A549 (cell line): Measurements from ENCODE around the gene MROH2A. TPM values are rescaled to one million over a fixed set of nuclear protein-coding genes. Genes with fewer than 3 reads are reported as not detected.

Source experiments
- ATAC-seq, 2 experiments: fragments of 200-7000 bp in 1 of 2; fragments of >200 bp in 1 of 2; cut with Nextera tagmentation in 1 of 2; cut with Tn5 transposase in 1 of 2; 3 replicates each; pipeline versions ENCODE4 v1.8.0 to v1.9.1; 2018 to 2020; ENCODE audit warnings: mild to moderate bottlenecking in 1 of 2, moderate library complexity in 1 of 2
- CTCF ChIA-PET: fragments of 300-600 bp; sonication (Branson Sonifier 250); formaldehyde crosslinking; extraction: SDS; loops from one replicate; lab custom pipeline; 2021; ENCODE audit warnings: antibody characterized with exemption, inconsistent platforms; lab: Yijun Ruan, JAX
- POLR2A ChIA-PET: fragments of 350-600 bp; formaldehyde crosslinking; extraction: SDS; loops from one replicate; lab custom pipeline; 2021; ENCODE audit warnings: antibody characterized with exemption, inconsistent platforms; lab: Yijun Ruan, JAX
- DNase-seq, 2 experiments: peaks; one replicate each; pipeline versions ENCODE4 v3.0.0 to v3.0.0-alpha.2; 2011 to 2016; ENCODE audit warnings: low read depth in 1 of 2, low spot score in 1 of 2
- FAIRE-seq: peaks from 2 replicates; lab custom pipeline; 2011; peaks lifted over from hg19 to GRCh38; lab: Jason Lieb, UNC
- H3K27ac ChIP-seq, 2 experiments: fragments of >200 bp; sonication (Bioruptor Twin); formaldehyde crosslinking; 3 replicates each; pipeline ENCODE4 v1.5.1; 2016 to 2017
- H3K4me1 ChIP-seq: fragments of >200 bp; sonication (Bioruptor Twin); formaldehyde crosslinking; 3 replicates; pipeline ENCODE4 v1.6.1; 2016
- H3K4me2 ChIP-seq: fragments of >200 bp; sonication (Bioruptor Twin); formaldehyde crosslinking; 3 replicates; pipeline ENCODE4 v1.6.1; 2016
- H3K4me3 ChIP-seq: fragments of >200 bp; sonication (Bioruptor Twin); formaldehyde crosslinking; 3 replicates; pipeline ENCODE4 v1.5.1; 2016
- H3K9me3 ChIP-seq: fragments of >200 bp; sonication (Bioruptor Twin); formaldehyde crosslinking; 3 replicates; pipeline ENCODE4 v1.6.1; 2016
- CHD2 ChIP-seq: fragments of 150-350 bp; IDR thresholded peaks from 2 replicates; pipeline ENCODE4 v1.6.1; 2014; ENCODE audit warnings: low read length; ENCODE audit not compliant: partially characterized antibody
- EHMT2 ChIP-seq: fragments of 200-600 bp; sonication (generic); IDR thresholded peaks from 2 replicates; pipeline ENCODE4 v1.6.1; 2016; ENCODE audit warnings: antibody characterized with exemption, low read depth, mild to moderate bottlenecking, moderate library complexity
- EP300 ChIP-seq, 2 experiments: fragments of >200 bp; sonication (Bioruptor Twin); formaldehyde crosslinking; IDR thresholded peaks; 2 replicates in 1 of 2; 3 replicates in 1 of 2; pipeline ENCODE4 v1.6.1; 2016 to 2017
- FOSL2 ChIP-seq, 2 experiments: fragments of 450-650 bp in 1 of 2; fragments of >200 bp in 1 of 2; sonication (Bioruptor Twin) in 1 of 2; formaldehyde crosslinking; IDR thresholded peaks; 2 replicates each; pipeline versions ENCODE4 v1.5.0 to v1.6.1; 2016 to 2020; ENCODE audit warnings: mild to moderate bottlenecking in 1 of 2, moderate library complexity in 1 of 2
- HEYL ChIP-seq: fragments of 250-450 bp; sonication (Bioruptor Pico); IDR thresholded peaks from 2 replicates; pipeline ENCODE4 v1.8.0; 2021; ENCODE audit warnings: mild to moderate bottlenecking, moderate library complexity
- HOXA7 ChIP-seq: fragments of 250-450 bp; sonication (Bioruptor Pico); IDR thresholded peaks from 2 replicates; pipeline ENCODE4 v1.5.0; 2020; ENCODE audit warnings: mild to moderate bottlenecking, moderate library complexity
- HOXB13 ChIP-seq: fragments of 250-450 bp; sonication (Bioruptor Pico); IDR thresholded peaks from 2 replicates; pipeline ENCODE4 v1.5.0; 2020; ENCODE audit warnings: low read depth, mild to moderate bottlenecking, moderate library complexity
- KDM1A ChIP-seq: fragments of 200-600 bp; sonication (generic); IDR thresholded peaks from 2 replicates; pipeline ENCODE4 v1.6.1; 2016; ENCODE audit warnings: low read depth, mild to moderate bottlenecking
- KDM5A ChIP-seq: fragments of 200-600 bp; sonication (generic); IDR thresholded peaks from 2 replicates; pipeline ENCODE4 v1.6.1; 2016; ENCODE audit warnings: antibody characterized with exemption, mild to moderate bottlenecking
- MAFK ChIP-seq: fragments of 450-650 bp; IDR thresholded peaks from 2 replicates; pipeline ENCODE4 v1.6.1; 2014; ENCODE audit not compliant: partially characterized antibody
- MAZ ChIP-seq: fragments of 150-350 bp; IDR thresholded peaks from 2 replicates; pipeline ENCODE4 v1.6.1; 2014; ENCODE audit warnings: antibody characterized with exemption, low read depth, low read length, borderline replicate concordance
- MYC ChIP-seq: IDR thresholded peaks from 2 replicates; pipeline ENCODE4 v1.6.1; 2012; ENCODE audit warnings: mild to moderate bottlenecking, inconsistent platforms, low read length, improper control_type of control experiment, borderline replicate concordance
- NFE2L2 ChIP-seq: fragments of 150-350 bp; conservative IDR thresholded peaks from 2 replicates; pipeline ENCODE4 v1.6.1; 2014; ENCODE audit warnings: low read length
- NR3C1 ChIP-seq: fragments of >200 bp; sonication (Bioruptor Twin); formaldehyde crosslinking; IDR thresholded peaks from 3 replicates; pipeline ENCODE4 v1.6.1; 2017
- PHF8 ChIP-seq: fragments of 200-600 bp; sonication (generic); IDR thresholded peaks from 2 replicates; pipeline ENCODE4 v1.6.1; 2016; ENCODE audit warnings: low read depth, mild to moderate bottlenecking, antibody characterized with exemption, moderate library complexity, borderline replicate concordance
- POLR2AphosphoS2 ChIP-seq: conservative IDR thresholded peaks from 2 replicates; pipeline ENCODE4 v1.6.1; 2012; ENCODE audit warnings: low read length, improper control_type of control experiment, inconsistent platforms
- SMC3 ChIP-seq: fragments of >200 bp; sonication (Bioruptor Twin); formaldehyde crosslinking; IDR thresholded peaks from 3 replicates; pipeline ENCODE4 v1.6.1; 2018; ENCODE audit warnings: inconsistent platforms
- SREBF2 ChIP-seq: fragments of 450-650 bp; IDR thresholded peaks from 2 replicates; pipeline ENCODE4 v1.6.1; 2014; ENCODE audit warnings: mild to moderate bottlenecking, moderate library complexity
- WGBS: methylation state at CpG from one replicate; pipeline ENCODE4 v1.1.6; 2017; ENCODE audit errors: missing lambda C conversion rate; 5-methylcytosine and 5-hydroxymethylcytosine counted together
- polyA plus RNA-seq, 4 experiments: library from polyadenylated mRNA; depleted of rRNA in 3 of 4; stranded (reverse); fragments of >200 nt; fragmentation: RNase III in 1 of 4; extraction: RNeasy Plus Mini Kit Qiagen cat#74134 plus additional on column Dnase treatment in 1 of 4; gene quantifications; 2 replicates in 3 of 4; 3 replicates in 1 of 4; pipeline ENCODE4 v1.2.3, GENCODE V29; 2011 to 2017
- TF ChIP-seq, protein P1 (sequence below): IDR thresholded peaks from 2 replicates; pipeline ENCODE4 v1.6.1; 2012
- TF ChIP-seq, protein P2 (sequence below): IDR thresholded peaks from 2 replicates; pipeline ENCODE4 v1.6.1; 2012
- TF ChIP-seq, protein P3 (sequence below): fragments of 250-450 bp; sonication (Bioruptor Pico); IDR thresholded peaks from 2 replicates; pipeline ENCODE4 v1.5.0; 2021; ENCODE audit warnings: mild to moderate bottlenecking, moderate library complexity, borderline replicate concordance
- TF ChIP-seq, protein P4 (sequence below): fragments of 200-600 bp; sonication (generic); IDR thresholded peaks from 2 replicates; pipeline ENCODE4 v1.6.1; 2016; ENCODE audit warnings: antibody characterized with exemption, mild to moderate bottlenecking, moderate library complexity
- TF ChIP-seq, protein P5 (sequence below): fragments of >200 bp; sonication (Bioruptor Twin); formaldehyde crosslinking; IDR thresholded peaks from 2 replicates; pipeline ENCODE4 v1.6.1; 2016
- TF ChIP-seq, protein P6 (sequence below): fragments of 450-650 bp; IDR thresholded peaks from 2 replicates; pipeline ENCODE4 v1.6.1; 2014; ENCODE audit warnings: antibody characterized with exemption

MROH2A gene
- polyA plus RNA-seq, 2 of the 4 experiments (the other 2 are of a cell fraction): 0.10 to 0.63 TPM

DNA sequence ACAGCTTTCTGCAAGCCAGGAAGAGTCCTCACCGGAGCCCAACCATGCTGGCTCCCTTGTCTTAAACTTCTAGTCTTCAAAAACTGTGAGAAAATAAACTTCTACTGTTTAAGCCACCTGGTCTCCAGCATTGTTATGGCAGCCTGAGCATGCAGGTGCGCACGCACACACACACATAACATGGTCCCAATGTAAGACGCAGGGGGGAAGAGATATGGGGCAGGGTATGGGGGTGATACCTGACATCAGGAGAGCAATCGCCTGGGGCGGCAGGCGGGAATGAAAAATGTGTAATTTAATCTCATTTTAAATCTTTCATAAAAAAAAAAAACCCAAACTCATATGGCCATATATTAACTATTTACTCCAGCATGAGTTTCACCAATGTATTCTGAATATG lies 58.2 kb downstream of the MROH2A start:
- H3K4me2 ChIP-seq: no peak overlapping the region
- POLR2A ChIA-PET: no interaction called here
- 96% methylated on average over 7 of the region's 7 CpGs for WGBS
- ATAC-seq (no peak), DNase-seq (no peak)
- peak overlapping the region; percentile 91 to 93 for H3K27ac ChIP-seq
- H3K9me3 ChIP-seq: no peaks in the 10 kb centered on the region
- H3K4me3 ChIP-seq: no peak overlapping the region
- H3K4me1 ChIP-seq: peaks cover 92% of the 10 kb centered on the region
- TF ChIP-seq POLR2AphosphoS2: no peak
- TF ChIP-seq, protein P1, sequence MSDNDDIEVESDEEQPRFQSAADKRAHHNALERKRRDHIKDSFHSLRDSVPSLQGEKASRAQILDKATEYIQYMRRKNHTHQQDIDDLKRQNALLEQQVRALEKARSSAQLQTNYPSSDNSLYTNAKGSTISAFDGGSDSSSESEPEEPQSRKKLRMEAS: 0 out of 2 replicates have a peak, but pooled peaks have one; percentile 15
- TF ChIP-seq, all 56 proteins: peak for 1
- no peak for FAIRE-seq
- CTCF ChIA-PET: interaction anchor here (1.7 kb wide), 1 partner anchor 13 kb away, joined by 4 read pairs; no protein-coding TSS in a partner anchor

DNA sequence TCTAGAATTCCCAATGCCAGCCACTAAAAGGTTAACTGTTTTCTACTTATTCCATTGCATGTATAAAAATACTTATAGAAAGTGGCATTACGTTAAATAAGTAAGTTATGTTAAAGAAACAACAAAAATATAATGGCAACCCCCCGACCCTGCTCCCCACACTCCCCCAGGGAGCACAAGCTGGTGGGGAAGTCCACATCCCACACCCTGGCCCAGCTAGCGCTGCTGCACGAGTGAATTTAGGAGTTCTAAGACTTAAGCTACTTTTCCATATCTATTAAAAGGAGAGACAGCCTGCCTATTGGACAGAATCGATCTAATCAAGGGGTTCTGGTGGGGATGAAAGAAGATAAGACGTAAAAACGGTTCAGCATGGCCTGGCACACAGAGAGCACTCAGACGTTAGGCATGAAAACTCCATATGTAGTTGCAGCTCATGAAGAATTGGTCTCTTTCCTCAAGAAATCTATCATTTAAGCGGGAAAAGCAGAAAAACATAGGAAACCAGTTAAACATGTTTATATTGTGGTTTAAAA lies 59.6 kb downstream of the MROH2A start:
- no peak overlapping the region for H3K4me3 ChIP-seq
- ChIA-PET CTCF (interaction anchor here (0.6 to 3.0 kb wide), 3 partner anchors 12 to 389 kb away, joined by 3 to 20 read pairs (median 4); no protein-coding TSS in a partner anchor), POLR2A (no interaction called here)

DNA sequence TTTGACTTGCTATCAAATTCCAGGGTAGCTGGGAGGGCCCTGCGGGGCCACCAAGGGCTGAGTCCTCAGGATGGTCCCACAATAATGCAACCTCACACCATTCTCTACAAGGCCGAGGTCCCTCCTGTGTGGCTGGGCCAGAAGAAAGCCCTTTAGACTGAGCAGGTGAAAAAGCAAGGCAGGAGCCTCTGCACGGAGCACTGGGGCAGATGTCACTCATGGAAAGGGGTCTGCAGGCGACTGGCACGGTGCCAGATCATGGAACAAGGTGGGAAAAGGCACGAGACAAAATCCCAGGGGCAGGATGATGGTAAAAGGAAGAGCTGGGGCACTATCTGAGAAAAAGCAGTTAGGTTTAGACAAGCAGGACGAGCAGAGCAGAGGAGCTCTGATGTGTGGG lies 60.1 kb downstream of the MROH2A start:
- DNase-seq: no peak
- peaks cover 91% of the 10 kb centered on the region for H3K4me1 ChIP-seq
- peak overlapping the region; percentile 58 to 91 for H3K27ac ChIP-seq
- CTCF ChIA-PET: interaction anchor here (0.6 to 3.0 kb wide), 3 partner anchors 12 to 390 kb away, joined by 3 to 20 read pairs (median 4); no protein-coding TSS in a partner anchor
- H3K9me3 ChIP-seq: no peaks in the 10 kb centered on the region
- POLR2A ChIA-PET: no interaction called here
- H3K4me3 ChIP-seq: no peak overlapping the region
- peak overlapping the region; percentile 34 for H3K4me2 ChIP-seq
- WGBS: 45% methylated on average over 7 of the region's 7 CpGs
- TF ChIP-seq SREBF2 (no peak), HOXB13 (no peak), NFE2L2 (no peak), SMC3 (no peak), MAFK (no peak), EHMT2 (no peak), POLR2AphosphoS2 (no peak), CHD2 (no peak), NR3C1 (no peak), KDM5A (no peak), PHF8 (no peak), HEYL (CRISPR knock-in tag) (no peak), FOSL2 (IDR thresholded peaks at IDR 0.05) (no peak), FOSL2 (CRISPR knock-in tag; IDR thresholded peaks at IDR 0.05) (no peak), HOXA7 (no peak), EP300 (IDR thresholded peaks at IDR 0.05) (no peak)
- TF ChIP-seq, protein P2, sequence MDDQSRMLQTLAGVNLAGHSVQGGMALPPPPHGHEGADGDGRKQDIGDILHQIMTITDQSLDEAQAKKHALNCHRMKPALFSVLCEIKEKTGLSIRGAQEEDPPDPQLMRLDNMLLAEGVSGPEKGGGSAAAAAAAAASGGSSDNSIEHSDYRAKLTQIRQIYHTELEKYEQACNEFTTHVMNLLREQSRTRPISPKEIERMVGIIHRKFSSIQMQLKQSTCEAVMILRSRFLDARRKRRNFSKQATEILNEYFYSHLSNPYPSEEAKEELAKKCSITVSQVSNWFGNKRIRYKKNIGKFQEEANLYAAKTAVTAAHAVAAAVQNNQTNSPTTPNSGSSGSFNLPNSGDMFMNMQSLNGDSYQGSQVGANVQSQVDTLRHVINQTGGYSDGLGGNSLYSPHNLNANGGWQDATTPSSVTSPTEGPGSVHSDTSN: no peak
- TF ChIP-seq, protein P3, sequence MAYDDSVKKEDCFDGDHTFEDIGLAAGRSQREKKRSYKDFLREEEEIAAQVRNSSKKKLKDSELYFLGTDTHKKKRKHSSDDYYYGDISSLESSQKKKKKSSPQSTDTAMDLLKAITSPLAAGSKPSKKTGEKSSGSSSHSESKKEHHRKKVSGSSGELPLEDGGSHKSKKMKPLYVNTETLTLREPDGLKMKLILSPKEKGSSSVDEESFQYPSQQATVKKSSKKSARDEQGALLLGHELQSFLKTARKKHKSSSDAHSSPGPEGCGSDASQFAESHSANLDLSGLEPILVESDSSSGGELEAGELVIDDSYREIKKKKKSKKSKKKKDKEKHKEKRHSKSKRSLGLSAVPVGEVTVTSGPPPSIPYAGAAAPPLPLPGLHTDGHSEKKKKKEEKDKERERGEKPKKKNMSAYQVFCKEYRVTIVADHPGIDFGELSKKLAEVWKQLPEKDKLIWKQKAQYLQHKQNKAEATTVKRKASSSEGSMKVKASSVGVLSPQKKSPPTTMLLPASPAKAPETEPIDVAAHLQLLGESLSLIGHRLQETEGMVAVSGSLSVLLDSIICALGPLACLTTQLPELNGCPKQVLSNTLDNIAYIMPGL (CRISPR knock-in tag): no peak
- TF ChIP-seq, all 56 proteins: peak for 0
- ATAC-seq (no peak), FAIRE-seq (no peak)

More for the DNA sequence above, 59.6 kb downstream of the MROH2A start:
- TF ChIP-seq MAZ (no peak), NFE2L2 (no peak), NR3C1 (no peak), CHD2 (no peak), KDM1A (no peak), MYC (no peak)
- TF ChIP-seq, protein P4, sequence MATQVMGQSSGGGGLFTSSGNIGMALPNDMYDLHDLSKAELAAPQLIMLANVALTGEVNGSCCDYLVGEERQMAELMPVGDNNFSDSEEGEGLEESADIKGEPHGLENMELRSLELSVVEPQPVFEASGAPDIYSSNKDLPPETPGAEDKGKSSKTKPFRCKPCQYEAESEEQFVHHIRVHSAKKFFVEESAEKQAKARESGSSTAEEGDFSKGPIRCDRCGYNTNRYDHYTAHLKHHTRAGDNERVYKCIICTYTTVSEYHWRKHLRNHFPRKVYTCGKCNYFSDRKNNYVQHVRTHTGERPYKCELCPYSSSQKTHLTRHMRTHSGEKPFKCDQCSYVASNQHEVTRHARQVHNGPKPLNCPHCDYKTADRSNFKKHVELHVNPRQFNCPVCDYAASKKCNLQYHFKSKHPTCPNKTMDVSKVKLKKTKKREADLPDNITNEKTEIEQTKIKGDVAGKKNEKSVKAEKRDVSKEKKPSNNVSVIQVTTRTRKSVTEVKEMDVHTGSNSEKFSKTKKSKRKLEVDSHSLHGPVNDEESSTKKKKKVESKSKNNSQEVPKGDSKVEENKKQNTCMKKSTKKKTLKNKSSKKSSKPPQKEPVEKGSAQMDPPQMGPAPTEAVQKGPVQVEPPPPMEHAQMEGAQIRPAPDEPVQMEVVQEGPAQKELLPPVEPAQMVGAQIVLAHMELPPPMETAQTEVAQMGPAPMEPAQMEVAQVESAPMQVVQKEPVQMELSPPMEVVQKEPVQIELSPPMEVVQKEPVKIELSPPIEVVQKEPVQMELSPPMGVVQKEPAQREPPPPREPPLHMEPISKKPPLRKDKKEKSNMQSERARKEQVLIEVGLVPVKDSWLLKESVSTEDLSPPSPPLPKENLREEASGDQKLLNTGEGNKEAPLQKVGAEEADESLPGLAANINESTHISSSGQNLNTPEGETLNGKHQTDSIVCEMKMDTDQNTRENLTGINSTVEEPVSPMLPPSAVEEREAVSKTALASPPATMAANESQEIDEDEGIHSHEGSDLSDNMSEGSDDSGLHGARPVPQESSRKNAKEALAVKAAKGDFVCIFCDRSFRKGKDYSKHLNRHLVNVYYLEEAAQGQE: no peak
- TF ChIP-seq, protein P5, sequence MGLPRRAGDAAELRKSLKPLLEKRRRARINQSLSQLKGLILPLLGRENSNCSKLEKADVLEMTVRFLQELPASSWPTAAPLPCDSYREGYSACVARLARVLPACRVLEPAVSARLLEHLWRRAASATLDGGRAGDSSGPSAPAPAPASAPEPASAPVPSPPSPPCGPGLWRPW: no peak
- TF ChIP-seq, protein P6, sequence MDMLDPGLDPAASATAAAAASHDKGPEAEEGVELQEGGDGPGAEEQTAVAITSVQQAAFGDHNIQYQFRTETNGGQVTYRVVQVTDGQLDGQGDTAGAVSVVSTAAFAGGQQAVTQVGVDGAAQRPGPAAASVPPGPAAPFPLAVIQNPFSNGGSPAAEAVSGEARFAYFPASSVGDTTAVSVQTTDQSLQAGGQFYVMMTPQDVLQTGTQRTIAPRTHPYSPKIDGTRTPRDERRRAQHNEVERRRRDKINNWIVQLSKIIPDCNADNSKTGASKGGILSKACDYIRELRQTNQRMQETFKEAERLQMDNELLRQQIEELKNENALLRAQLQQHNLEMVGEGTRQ: no peak
- no peaks in the 10 kb centered on the region for H3K9me3 ChIP-seq
- H3K27ac ChIP-seq: peak overlapping the region; percentile 58 to 91
- no peak for ATAC-seq
- no peak for FAIRE-seq
- H3K4me1 ChIP-seq: peaks cover 89% of the 10 kb centered on the region
- 85% methylated on average over 9 of the region's 9 CpGs for WGBS
- peak overlapping the region; percentile 34 for H3K4me2 ChIP-seq
- DNase-seq: no peak
